DND-41 (cell line): Measurements from ENCODE around the gene SLC38A10.

Experiments
- ATAC-seq: fragments of 200-7000 bp; cut with Tn5 transposase; 3 replicates; pipeline ENCODE4 v1.9.1; 2021; ENCODE audit warnings: low read depth; ENCODE audit not compliant: insufficient read depth
- DNase-seq: peaks from one replicate; pipeline ENCODE4 v3.0.0-alpha.2; 2020
- H2AFZ ChIP-seq: 2 replicates; pipeline ENCODE4 v1.6.0; 2012; ENCODE audit warnings: low read depth, low read length
- H3K27ac ChIP-seq: 2 replicates; pipeline ENCODE4 v1.5.1; 2012; ENCODE audit warnings: low read length, inconsistent platforms
- H3K27me3 ChIP-seq: fragments of 200-600 bp; sonication (generic); 2 replicates; pipeline ENCODE4 v1.6.0; 2012; ENCODE audit warnings: low read length, mild to moderate bottlenecking, inconsistent platforms; ENCODE audit not compliant: insufficient read depth, poor library complexity
- H3K36me3 ChIP-seq: 2 replicates; pipeline ENCODE4 v1.5.1; 2012; ENCODE audit warnings: low read length, inconsistent platforms; ENCODE audit not compliant: insufficient read depth
- H3K4me1 ChIP-seq: 2 replicates; pipeline ENCODE4 v1.5.1; 2012; ENCODE audit warnings: mild to moderate bottlenecking, low read length; ENCODE audit not compliant: insufficient read depth
- H3K4me2 ChIP-seq: 2 replicates; pipeline ENCODE4 v1.6.0; 2012; ENCODE audit warnings: mild to moderate bottlenecking, moderate library complexity, low read length, inconsistent platforms; ENCODE audit not compliant: insufficient read depth
- H3K4me3 ChIP-seq, 2 experiments: fragments of 200-600 bp in 1 of 2; shearing (Covaris generic) in 1 of 2; 2 replicates each; pipeline ENCODE4 v1.5.1; 2012 to 2016; ENCODE audit warnings: inconsistent platforms in 2 of 2, low read length in 2 of 2, mild to moderate bottlenecking in 2 of 2, low read depth in 1 of 2, moderate library complexity in 1 of 2
- H3K79me2 ChIP-seq: 2 replicates; pipeline ENCODE4 v1.6.0; 2012; ENCODE audit warnings: low read length, inconsistent platforms; ENCODE audit not compliant: insufficient read depth
- H3K9ac ChIP-seq: 2 replicates; pipeline ENCODE4 v1.6.0; 2012; ENCODE audit warnings: low read depth, mild to moderate bottlenecking, inconsistent platforms, low read length, moderate library complexity
- H3K9me3 ChIP-seq: 2 replicates; pipeline ENCODE4 v1.5.1; 2012; ENCODE audit warnings: low read length, moderate library complexity, mild to moderate bottlenecking, inconsistent platforms; ENCODE audit not compliant: insufficient read depth, severe bottlenecking
- H4K20me1 ChIP-seq: 2 replicates; pipeline ENCODE4 v1.6.0; 2012; ENCODE audit warnings: low read length; ENCODE audit not compliant: insufficient read depth
- CTCF ChIP-seq: IDR thresholded peaks from 2 replicates; pipeline ENCODE4 v1.5.1; 2012; ENCODE audit warnings: borderline replicate concordance, low read length, moderate library complexity, mild to moderate bottlenecking; ENCODE audit not compliant: poor library complexity, severe bottlenecking; ENCODE audit errors: extremely low read depth
- EZH2 ChIP-seq: IDR thresholded peaks from 3 replicates; pipeline ENCODE4 v1.6.1; 2012; ENCODE audit warnings: borderline replicate concordance, low read depth, mild to moderate bottlenecking, moderate library complexity, low read length, inconsistent platforms; ENCODE audit not compliant: severe bottlenecking

Gene SLC38A10

GRCh38 chr17:81254955-81255717 lies 40.0 kb downstream of the SLC38A10 start:
- Histone ChIP-seq H3K4me3 (no peak overlapping the region), H3K79me2 (no peaks in the 10 kb centered on the region), H3K4me1 (no peaks in the 10 kb centered on the region), H3K9ac (no peak overlapping the region), H2AFZ (no peak overlapping the region), H3K4me2 (no peak overlapping the region), H3K9me3 (no peaks in the 10 kb centered on the region), H3K36me3 (peaks cover 76% of the 10 kb centered on the region), H3K27me3 (no peaks in the 10 kb centered on the region), H4K20me1 (peaks cover 31% of the 10 kb centered on the region), H3K27ac (no peak overlapping the region)
- DNase-seq (no peak), ATAC-seq (no peak)
- peak; percentile 38 for TF ChIP-seq CTCF
- TF ChIP-seq EZH2, result no peak

- no peak overlapping the region for H3K4me3 ChIP-seq
- H3K4me1 ChIP-seq, result no peaks in the 10 kb centered on the region
- peaks cover 24% of the 10 kb centered on the region for H4K20me1 ChIP-seq
- H3K36me3 ChIP-seq, result peaks cover 71% of the 10 kb centered on the region
- H2AFZ ChIP-seq, result no peak overlapping the region
- ATAC-seq, result peak; percentile 78
- H3K4me2 ChIP-seq, result no peak overlapping the region
- H3K27me3 ChIP-seq, result no peaks in the 10 kb centered on the region
- H3K9ac ChIP-seq, result no peak overlapping the region
- DNase-seq, result peak; percentile 63
- H3K27ac ChIP-seq, result no peak overlapping the region
- peak; percentile 85 for TF ChIP-seq CTCF
- TF ChIP-seq EZH2, result no peak
- H3K79me2 ChIP-seq, result no peaks in the 10 kb centered on the region
- no peaks in the 10 kb centered on the region for H3K9me3 ChIP-seq
Observed at GRCh38 chr17:81253358-81254131, 41.6 kb downstream of the SLC38A10 start.

- peak; percentile 8; the same call in 1 of the 3 replicates for ATAC-seq
Observed at GRCh38 chr17:81252987-81253329, 42.1 kb downstream of the SLC38A10 start.

More at GRCh38 chr17:81252987-81253329, 42.1 kb downstream of the SLC38A10 start:
- H2AFZ ChIP-seq, result no peak overlapping the region
- no peak for TF ChIP-seq CTCF
- no peak for TF ChIP-seq EZH2
- H3K9ac ChIP-seq, result no peak overlapping the region
- no peak overlapping the region for H3K4me2 ChIP-seq
- H3K36me3 ChIP-seq, result peaks cover 67% of the 10 kb centered on the region
- no peaks in the 10 kb centered on the region for H3K4me1 ChIP-seq
- no peaks in the 10 kb centered on the region for H3K27me3 ChIP-seq
- no peak overlapping the region for H3K27ac ChIP-seq
- H3K79me2 ChIP-seq, result no peaks in the 10 kb centered on the region
- no peak for DNase-seq
- no peak overlapping the region for H3K4me3 ChIP-seq
- no peaks in the 10 kb centered on the region for H3K9me3 ChIP-seq
- H4K20me1 ChIP-seq, result peaks cover 21% of the 10 kb centered on the region
